K562 (cell line): ENCODE measurements around the gene CPED1. TPM values are rescaled to one million over a fixed set of nuclear protein-coding genes. Genes with fewer than 3 reads are reported as not detected.
A peak's percentile ranks its signal among the peaks of the same experiment; 100 is the strongest.

Experiments used
- ATAC-seq: fragments of 200-7000 bp; cut with Tn5 transposase; 3 replicates; pipeline ENCODE4 v1.9.1; 2020; ENCODE audit warnings: moderate library complexity
- BruUV-seq: library from RNA; stranded (reverse); fragments of 400-500 nt; replicated peaks from 2 replicates; lab custom pipeline; 2021; lab: Mats Ljungman, UMichigan
- CTCF ChIA-PET: fragments of 300-600 bp; formaldehyde crosslinking; extraction: SDS; loops from one replicate; lab custom pipeline; 2021; ENCODE audit warnings: low intra/inter-chr PET ratio; lab: Yijun Ruan, JAX
- POLR2A ChIA-PET: fragments of 300-600, 350-650 bp; sonication (Branson Sonifier 250); formaldehyde crosslinking; extraction: SDS; loops from one replicate; lab custom pipeline; 2021; ENCODE audit warnings: antibody characterized with exemption, inconsistent platforms; lab: Yijun Ruan, JAX
- DNase-seq, 4 experiments: peaks; one replicate each; pipeline versions ENCODE4 v3.0.0 to v3.0.0-alpha.2; 2011 to 2018; ENCODE audit warnings: low spot score in 3 of 4, mixed read lengths in 3 of 4; ENCODE audit errors: extremely low read depth in 1 of 4
- FAIRE-seq: peaks from 2 replicates; lab custom pipeline; 2011; peaks lifted over from hg19 to GRCh38; lab: Jason Lieb, UNC
- H2AFZ ChIP-seq: 2 replicates; pipeline ENCODE4 v1.6.0; 2011; ENCODE audit warnings: low read depth, low read length, control low read depth, inconsistent platforms
- H3K27ac ChIP-seq: fragments of 200-600 bp; 3 replicates; pipeline ENCODE4 v1.8.0; 2011; ENCODE audit warnings: low read depth, mild to moderate bottlenecking, control low read depth, inconsistent platforms, low read length, moderate library complexity, mixed read lengths; ENCODE audit errors: extremely low read depth
- H3K27me3 ChIP-seq, 2 experiments: fragments of 300-600 bp in 1 of 2; 2 replicates in 1 of 2; 3 replicates in 1 of 2; pipeline versions ENCODE4 v1.6.0 to v1.8.0; 2011; ENCODE audit warnings: inconsistent platforms in 2 of 2, low read length in 2 of 2, mild to moderate bottlenecking in 1 of 2, mixed read lengths in 1 of 2, moderate library complexity in 1 of 2; ENCODE audit not compliant: control insufficient read depth in 2 of 2, insufficient read depth in 2 of 2
- H3K36me3 ChIP-seq: fragments of 300-600 bp; 3 replicates; pipeline ENCODE4 v1.8.0; 2011; ENCODE audit warnings: mild to moderate bottlenecking, low read length, inconsistent platforms; ENCODE audit not compliant: control insufficient read depth, insufficient read depth
- H3K4me1 ChIP-seq, 2 experiments: fragments of 200-600 bp in 1 of 2; replicated peaks in 1 of 2; 2 replicates in 1 of 2; 3 replicates in 1 of 2; pipeline versions ENCODE4 v1.5.1 to v1.8.0; 2011; ENCODE audit warnings: inconsistent platforms in 2 of 2, low read length in 2 of 2, mild to moderate bottlenecking in 1 of 2, mixed read lengths in 1 of 2, moderate library complexity in 1 of 2; ENCODE audit not compliant: control insufficient read depth in 2 of 2, insufficient read depth in 2 of 2
- H3K4me2 ChIP-seq: 2 replicates; pipeline ENCODE4 v1.6.1; 2011; ENCODE audit warnings: low read length, control low read depth, inconsistent platforms, mixed read lengths; ENCODE audit not compliant: insufficient read depth
- H3K4me3 ChIP-seq: fragments of 200-600 bp; sonication (generic), shearing (Covaris generic); 2 replicates; pipeline ENCODE4 v1.5.1; 2016; ENCODE audit warnings: control low read depth, inconsistent platforms
- H3K79me2 ChIP-seq: fragments of 200-600 bp; 3 replicates; pipeline ENCODE4 v1.8.0; 2011; ENCODE audit warnings: low read length, inconsistent platforms; ENCODE audit not compliant: control insufficient read depth, insufficient read depth
- H3K9ac ChIP-seq, 2 experiments: 2 replicates each; pipeline versions ENCODE4 v1.6.0 to v1.6.1; 2011; ENCODE audit warnings: low read depth in 2 of 2, low read length in 2 of 2, control low read depth in 1 of 2, inconsistent platforms in 1 of 2, mild to moderate bottlenecking in 1 of 2, mixed read lengths in 1 of 2; ENCODE audit not compliant: insufficient read depth in 1 of 2
- H3K9me1 ChIP-seq: one replicate; pipeline ENCODE4 v1.6.0; 2011; ENCODE audit warnings: inconsistent platforms, mild to moderate bottlenecking, low read length, moderate library complexity; ENCODE audit not compliant: control insufficient read depth, insufficient read depth
- H3K9me3 ChIP-seq: replicated peaks from 2 replicates; pipeline ENCODE4 v1.5.1; 2011; ENCODE audit warnings: low read depth, low read length, inconsistent platforms; ENCODE audit not compliant: control insufficient read depth, insufficient read depth
- H4K20me1 ChIP-seq: replicated peaks from 2 replicates; pipeline ENCODE4 v1.6.1; 2011; ENCODE audit warnings: low read length, inconsistent platforms, mixed read lengths; ENCODE audit not compliant: control insufficient read depth, insufficient read depth
- ARID1B ChIP-seq: fragments of 450-650 bp; IDR thresholded peaks from 2 replicates; pipeline ENCODE4 v1.6.1; 2016; ENCODE audit warnings: antibody characterized with exemption, mild to moderate bottlenecking, inconsistent platforms
- BRD4 ChIP-seq: fragments of 200-600 bp; sonication (generic); IDR thresholded peaks from 2 replicates; pipeline ENCODE4 v1.6.1; 2017; ENCODE audit warnings: inconsistent platforms
- DPF2 ChIP-seq: fragments of 450-650 bp; IDR thresholded peaks from 2 replicates; pipeline ENCODE4 v1.6.1; 2016
- HNRNPLL ChIP-seq: fragments of 200-400 bp; formaldehyde crosslinking; IDR thresholded peaks from 2 replicates; pipeline ENCODE4 v1.6.1; 2017; ENCODE audit warnings: low read length, low read depth, mild to moderate bottlenecking; ENCODE audit not compliant: poor library complexity, severe bottlenecking
- MTF1 ChIP-seq: fragments of 250-450 bp; sonication (Bioruptor Pico); IDR thresholded peaks from 2 replicates; pipeline ENCODE4 v1.9.0; 2021; ENCODE audit warnings: moderate library complexity, mild to moderate bottlenecking, inconsistent platforms, borderline replicate concordance
- NFYB ChIP-seq: IDR thresholded peaks from 2 replicates; pipeline ENCODE4 v1.6.1; 2011; ENCODE audit warnings: mild to moderate bottlenecking, moderate library complexity; ENCODE audit not compliant: insufficient read length; ENCODE audit errors: extremely low read depth
- NR1H2 ChIP-seq: sonication (generic); formaldehyde crosslinking; IDR thresholded peaks from 2 replicates; pipeline ENCODE4 v1.4.0; 2020; ENCODE audit warnings: mild to moderate bottlenecking, missing genetic modification reagents
- SLC30A9 ChIP-seq: fragments of 250-450 bp; sonication (Bioruptor Pico); IDR thresholded peaks from 2 replicates; pipeline ENCODE4 v1.8.0; 2022; ENCODE audit warnings: mild to moderate bottlenecking, moderate library complexity
- ZNF253 ChIP-seq: fragments of 250-450 bp; sonication (Bioruptor Pico); conservative IDR thresholded peaks from 2 replicates; pipeline ENCODE4 v1.6.1; 2021; ENCODE audit warnings: mild to moderate bottlenecking
- WGBS: fragments of 100-300 bp; shearing (Covaris generic); methylation state at CpG from one replicate; pipeline ENCODE4 v1.1.6; 2016; ENCODE audit warnings: low coverage, mixed read lengths; ENCODE audit not compliant: insufficient coverage; ENCODE audit errors: missing lambda C conversion rate; 5-methylcytosine and 5-hydroxymethylcytosine counted together
- in situ Hi-C: fragments of 300-500 bp; cut with MboI; formaldehyde crosslinking; loops from 4 replicates; pipeline ENCODE4 v1.15.0; 2018; ENCODE audit warnings: inconsistent platforms, mixed read lengths
- intact Hi-C: fragments of 100-400 bp; cut with micrococcal nuclease; formaldehyde crosslinking; loops from 2 replicates; pipeline ENCODE4 v1.14.2; 2022
- polyA plus RNA-seq, 8 experiments: library from polyadenylated mRNA; depleted of rRNA in 4 of 8; stranded (reverse) in 5 of 8; unstranded in 3 of 8; fragments of >200 nt; fragmentation: Nextera tagmentation in 2 of 8; fragmentation: Illumina TruSeq in 1 of 8; extraction: Ambion mirVana in 2 of 8; extraction: Trizol in 1 of 8; gene quantifications; 2 replicates each; pipeline versions ENCODE4 v1.2.1 to v1.2.3, GENCODE V29; 2011 to 2014; ENCODE audit warnings: inconsistent platforms in 1 of 8, missing spikeins in 1 of 8
- total RNA-seq, 7 experiments: library from RNA; depleted of rRNA in 6 of 7; stranded (reverse); fragments of >200 nt in 6 of 7; fragmentation: Illumina TruSeq in 2 of 7; extraction: Trizol in 2 of 7; gene quantifications; 2 replicates each; pipeline versions ENCODE4 v1.2.1 to v1.2.3, GENCODE V29; 2011 to 2021; ENCODE audit warnings: low replicate concordance in 1 of 7
- TF ChIP-seq, protein P1 (sequence below), 2 experiments: fragments of 150-350 bp in 1 of 2; IDR thresholded peaks; 2 replicates each; pipeline ENCODE4 v1.6.1; 2012 to 2016; ENCODE audit warnings: low read depth in 2 of 2, low read length in 2 of 2, mild to moderate bottlenecking in 1 of 2, moderate library complexity in 1 of 2
- TF ChIP-seq, protein P2 (sequence below), 2 experiments: fragments of 450-650 bp; conservative IDR thresholded peaks; 2 replicates each; pipeline ENCODE4 v1.6.1; 2017; ENCODE audit warnings: mild to moderate bottlenecking in 2 of 2, moderate library complexity in 2 of 2
- TF ChIP-seq, protein P3 (sequence below): fragments of 250-450 bp; sonication (Bioruptor Pico); IDR thresholded peaks from 2 replicates; pipeline ENCODE4 v1.8.0; 2021; ENCODE audit warnings: moderate library complexity, mild to moderate bottlenecking, inconsistent platforms
- TF ChIP-seq, protein P4 (sequence below): sonication (generic); formaldehyde crosslinking; IDR thresholded peaks from 2 replicates; pipeline ENCODE4 v1.5.0; 2020; ENCODE audit warnings: missing genetic modification reagents
- TF ChIP-seq, protein P5 (sequence below): IDR thresholded peaks from 2 replicates; pipeline ENCODE4 v1.6.1; 2011; ENCODE audit not compliant: insufficient read length; ENCODE audit errors: extremely low read depth

The CPED1 gene
- total and polyA plus RNA-seq, 9 of the 15 experiments (the other 6 are each of a cell fraction or from before 2014, with no cell fraction given), result 195 to 393 (median 290) TPM

DNA sequence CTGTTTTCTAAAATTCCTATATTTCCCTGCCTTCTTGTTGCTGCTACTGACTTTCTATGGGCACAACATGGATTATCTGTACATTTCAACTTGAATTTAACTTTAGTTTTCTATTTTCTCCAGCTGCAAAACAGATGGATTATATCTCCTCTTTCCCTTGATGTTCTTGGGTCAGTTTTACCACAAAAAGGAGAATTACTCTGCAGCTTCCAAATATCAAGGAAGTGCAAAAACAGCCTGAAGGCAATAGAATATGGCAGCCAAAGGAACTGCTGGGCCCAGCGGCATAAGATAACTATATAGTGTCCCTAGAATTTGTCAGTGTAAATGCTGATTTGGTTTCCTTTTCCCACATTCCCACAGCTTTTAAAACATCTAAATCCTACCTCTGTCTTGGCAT is 29.1 kb downstream of the CPED1 start (continued):
- no peak for TF ChIP-seq SLC30A9 (CRISPR knock-in tag)
- no peak for TF ChIP-seq MTF1 (CRISPR knock-in tag)
- TF ChIP-seq BRD4, result no peak
- TF ChIP-seq, protein P1, sequence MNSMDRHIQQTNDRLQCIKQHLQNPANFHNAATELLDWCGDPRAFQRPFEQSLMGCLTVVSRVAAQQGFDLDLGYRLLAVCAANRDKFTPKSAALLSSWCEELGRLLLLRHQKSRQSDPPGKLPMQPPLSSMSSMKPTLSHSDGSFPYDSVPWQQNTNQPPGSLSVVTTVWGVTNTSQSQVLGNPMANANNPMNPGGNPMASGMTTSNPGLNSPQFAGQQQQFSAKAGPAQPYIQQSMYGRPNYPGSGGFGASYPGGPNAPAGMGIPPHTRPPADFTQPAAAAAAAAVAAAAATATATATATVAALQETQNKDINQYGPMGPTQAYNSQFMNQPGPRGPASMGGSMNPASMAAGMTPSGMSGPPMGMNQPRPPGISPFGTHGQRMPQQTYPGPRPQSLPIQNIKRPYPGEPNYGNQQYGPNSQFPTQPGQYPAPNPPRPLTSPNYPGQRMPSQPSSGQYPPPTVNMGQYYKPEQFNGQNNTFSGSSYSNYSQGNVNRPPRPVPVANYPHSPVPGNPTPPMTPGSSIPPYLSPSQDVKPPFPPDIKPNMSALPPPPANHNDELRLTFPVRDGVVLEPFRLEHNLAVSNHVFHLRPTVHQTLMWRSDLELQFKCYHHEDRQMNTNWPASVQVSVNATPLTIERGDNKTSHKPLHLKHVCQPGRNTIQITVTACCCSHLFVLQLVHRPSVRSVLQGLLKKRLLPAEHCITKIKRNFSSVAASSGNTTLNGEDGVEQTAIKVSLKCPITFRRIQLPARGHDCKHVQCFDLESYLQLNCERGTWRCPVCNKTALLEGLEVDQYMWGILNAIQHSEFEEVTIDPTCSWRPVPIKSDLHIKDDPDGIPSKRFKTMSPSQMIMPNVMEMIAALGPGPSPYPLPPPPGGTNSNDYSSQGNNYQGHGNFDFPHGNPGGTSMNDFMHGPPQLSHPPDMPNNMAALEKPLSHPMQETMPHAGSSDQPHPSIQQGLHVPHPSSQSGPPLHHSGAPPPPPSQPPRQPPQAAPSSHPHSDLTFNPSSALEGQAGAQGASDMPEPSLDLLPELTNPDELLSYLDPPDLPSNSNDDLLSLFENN (IDR thresholded peaks at IDR 0.05; ENCODE audit: low read depth in 2 of 2, low read length in 2 of 2), result no peak
- 0 out of 2 replicates have a peak, but pooled peaks have one; percentile 15 for TF ChIP-seq ZNF253 (CRISPR knock-in tag)
- no peak for TF ChIP-seq ARID1B
- TF ChIP-seq, all 486 proteins: peak for 2

DNA sequence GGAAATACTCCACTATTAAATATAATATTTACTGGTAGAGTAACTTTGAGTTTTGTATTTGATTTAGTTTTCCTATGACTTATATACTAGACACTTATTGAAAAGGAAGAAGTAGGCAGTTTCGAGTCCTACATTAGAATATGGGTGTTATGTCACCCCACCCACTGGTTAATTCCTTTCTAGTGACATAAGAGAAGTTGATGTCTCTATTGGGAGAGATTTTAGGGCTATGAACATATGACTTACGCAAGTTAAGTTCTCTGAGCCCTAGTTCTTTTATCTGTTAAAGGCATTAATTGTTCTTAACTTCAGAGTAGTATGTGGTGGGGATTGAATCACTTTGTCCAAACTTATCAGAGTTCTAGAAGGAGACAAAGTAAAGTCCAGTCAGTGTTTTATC is 30.5 kb downstream of the CPED1 start:
- intact Hi-C loops (no loop called here), in situ Hi-C loops (no loop called here)
- Histone ChIP-seq H3K9me1 (no peaks in the 10 kb centered on the region), H3K27ac (peak overlapping the region; percentile 25; the same call in 1 of the 3 replicates), H3K9ac (no peak overlapping the region), H2AFZ (no peak overlapping the region), H3K4me3 (no peak overlapping the region), H3K79me2 (peaks cover 96% of the 10 kb centered on the region), H3K9me3 (no peaks in the 10 kb centered on the region), H3K4me1 (peaks cover 0 to 59% of the 10 kb centered on the region in 2 experiments; a peak in 3 of 5 replicates), H3K4me2 (no peak overlapping the region; the same call in 1 of the 2 replicates), H3K36me3 (peaks cover 94% of the 10 kb centered on the region), H3K27me3 (no peaks in the 10 kb centered on the region), H4K20me1 (no peaks in the 10 kb centered on the region)
- ATAC-seq (peak; percentile 13), FAIRE-seq (no peak), DNase-seq (no peak)
- CTCF ChIA-PET, result no interaction called here
- 48% methylated on average over 2 of the region's 2 CpGs for WGBS
- no TSS peak for BruUV-seq
- POLR2A ChIA-PET, result no interaction called here
- TF ChIP-seq HNRNPLL, result no peak
- TF ChIP-seq NR1H2 (CRISPR knock-in tag), result no peak
- TF ChIP-seq, protein P2, sequence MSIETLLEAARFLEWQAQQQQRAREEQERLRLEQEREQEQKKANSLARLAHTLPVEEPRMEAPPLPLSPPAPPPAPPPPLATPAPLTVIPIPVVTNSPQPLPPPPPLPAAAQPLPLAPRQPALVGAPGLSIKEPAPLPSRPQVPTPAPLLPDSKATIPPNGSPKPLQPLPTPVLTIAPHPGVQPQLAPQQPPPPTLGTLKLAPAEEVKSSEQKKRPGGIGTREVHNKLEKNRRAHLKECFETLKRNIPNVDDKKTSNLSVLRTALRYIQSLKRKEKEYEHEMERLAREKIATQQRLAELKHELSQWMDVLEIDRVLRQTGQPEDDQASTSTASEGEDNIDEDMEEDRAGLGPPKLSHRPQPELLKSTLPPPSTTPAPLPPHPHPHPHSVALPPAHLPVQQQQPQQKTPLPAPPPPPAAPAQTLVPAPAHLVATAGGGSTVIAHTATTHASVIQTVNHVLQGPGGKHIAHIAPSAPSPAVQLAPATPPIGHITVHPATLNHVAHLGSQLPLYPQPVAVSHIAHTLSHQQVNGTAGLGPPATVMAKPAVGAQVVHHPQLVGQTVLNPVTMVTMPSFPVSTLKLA (conservative IDR thresholded peaks at IDR 0.05), result no peak; a peak in 1 of 4 replicates
- TF ChIP-seq, protein P3, sequence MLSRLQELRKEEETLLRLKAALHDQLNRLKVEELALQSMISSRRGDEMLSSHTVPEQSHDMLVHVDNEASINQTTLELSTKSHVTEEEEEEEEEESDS (CRISPR knock-in tag), result no peak
- TF ChIP-seq NFYB, result no peak
- TF ChIP-seq DPF2, result 0 out of 2 replicates have a peak, but pooled peaks have one; percentile 20
- TF ChIP-seq, protein P4, sequence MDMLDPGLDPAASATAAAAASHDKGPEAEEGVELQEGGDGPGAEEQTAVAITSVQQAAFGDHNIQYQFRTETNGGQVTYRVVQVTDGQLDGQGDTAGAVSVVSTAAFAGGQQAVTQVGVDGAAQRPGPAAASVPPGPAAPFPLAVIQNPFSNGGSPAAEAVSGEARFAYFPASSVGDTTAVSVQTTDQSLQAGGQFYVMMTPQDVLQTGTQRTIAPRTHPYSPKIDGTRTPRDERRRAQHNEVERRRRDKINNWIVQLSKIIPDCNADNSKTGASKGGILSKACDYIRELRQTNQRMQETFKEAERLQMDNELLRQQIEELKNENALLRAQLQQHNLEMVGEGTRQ (CRISPR knock-in tag), result no peak
- TF ChIP-seq, protein P5, sequence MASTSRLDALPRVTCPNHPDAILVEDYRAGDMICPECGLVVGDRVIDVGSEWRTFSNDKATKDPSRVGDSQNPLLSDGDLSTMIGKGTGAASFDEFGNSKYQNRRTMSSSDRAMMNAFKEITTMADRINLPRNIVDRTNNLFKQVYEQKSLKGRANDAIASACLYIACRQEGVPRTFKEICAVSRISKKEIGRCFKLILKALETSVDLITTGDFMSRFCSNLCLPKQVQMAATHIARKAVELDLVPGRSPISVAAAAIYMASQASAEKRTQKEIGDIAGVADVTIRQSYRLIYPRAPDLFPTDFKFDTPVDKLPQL, result no peak
